ENCODE data around the gene DENND1A. TPM values are rescaled to one million over a fixed set of nuclear protein-coding genes. Genes with fewer than 3 reads are reported as not detected.
"Not testable (repeated sequence)": the region's sequence is repeated elsewhere in the genome, so short reads cannot be mapped to it uniquely, and the experiment has no call there.

The DENND1A gene
- total and polyA plus RNA-seq, 2 of the 13 experiments (the other 11 are each of a cell fraction or from before 2014, with no cell fraction given) = 14.8 to 30.1 TPM

DNA sequence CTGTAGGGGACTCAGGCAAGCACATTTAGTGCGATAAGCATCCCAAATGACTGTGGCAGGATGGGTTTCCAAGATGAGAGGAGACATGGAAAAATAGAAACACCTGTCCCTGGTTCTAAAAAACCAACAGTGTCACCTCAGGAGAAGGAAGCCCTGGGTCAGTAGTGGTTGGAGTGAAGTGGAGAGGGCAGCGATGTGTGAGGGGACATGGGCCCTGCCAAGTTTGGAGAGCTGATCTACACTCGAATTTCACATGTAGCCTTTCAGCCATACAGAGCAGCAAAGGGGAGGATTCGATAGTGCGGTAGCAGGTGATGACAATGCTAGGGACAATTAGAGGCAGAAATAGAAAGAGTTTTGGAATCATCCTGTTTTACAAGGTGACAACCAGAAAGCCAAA is 49.1 kb upstream of the DENND1A start:
- no TSS peak for BruUV-seq (replicated peaks)
- no peak for DNase-seq (ENCODE audit: low spot score)
- Histone ChIP-seq H3K27ac (ENCODE audit: extremely low read length, insufficient read depth, low read length) (no peak overlapping the region), H3K4me3 (replicated peaks in 1 of 3; ENCODE audit: insufficient read depth in 1 of 3, low read depth in 2 of 3, low read length in 3 of 3) (no peak overlapping the region), H3K4me1 (ENCODE audit: insufficient read depth, low read length) (no peaks in the 10 kb centered on the region), H3K27me3 (ENCODE audit: control insufficient read depth in 1 of 2, insufficient read depth in 2 of 2, low read length in 2 of 2) (peaks cover 8 to 55% of the 10 kb centered on the region in 2 experiments; a peak in 4 of 5 replicates), H3K4me2 (ENCODE audit: low read depth, low read length) (no peak overlapping the region), H2AFZ (ENCODE audit: low read length) (no peak overlapping the region), H3K9ac (ENCODE audit: insufficient read depth, low read depth, low read length) (no peak overlapping the region), H4K20me1 (ENCODE audit: insufficient read depth, low read length) (no peaks in the 10 kb centered on the region), H3K36me3 (replicated peaks in 1 of 2; ENCODE audit: control insufficient read depth in 1 of 2, insufficient read depth in 2 of 2, low read length in 2 of 2) (no peaks in the 10 kb centered on the region), H3K79me2 (ENCODE audit: insufficient read depth, low read length) (no peaks in the 10 kb centered on the region), H3K9me3 (ENCODE audit: low read length) (no peaks in the 10 kb centered on the region)
- ATAC-seq = no peak
- in situ Hi-C loops (cut with HindIII; ENCODE audit: extremely low pct_ligation_motif_present, low pct_unique_long_range_greater_than_20kb) = no loop called here
- TF ChIP-seq SNRNP70 (IDR thresholded peaks at IDR 0.05; ENCODE audit: low read depth, low read length) (no peak), IRF2 (CRISPR knock-in tag; IDR thresholded peaks at IDR 0.05) (no peak), MIXL1 (CRISPR knock-in tag; IDR thresholded peaks at IDR 0.05) (no peak)
- FAIRE-seq = no peak
- ChIA-PET CTCF (ENCODE audit: low intra/inter-chr PET ratio, low total read pairs) (no interaction called here), POLR2A (no interaction called here)
- whole genome bisulfite sequencing (ENCODE audit: low lambda C conversion rate) = 34% methylated on average over 5 of the region's 5 CpGs
- intact Hi-C loops (cut with micrococcal nuclease; ENCODE audit: unreplicated experiment) = no loop called here

- H3K4me1 ChIP-seq (ENCODE audit: insufficient read depth, low read length); H3K4me3 ChIP-seq (replicated peaks in 1 of 3; ENCODE audit: insufficient read depth in 1 of 3, low read depth in 2 of 3, low read length in 3 of 3); H3K79me2 ChIP-seq (ENCODE audit: insufficient read depth, low read length); H2AFZ ChIP-seq (ENCODE audit: low read length); H3K9me3 ChIP-seq (ENCODE audit: low read length); POLR2A ChIA-PET; intact Hi-C loops (cut with micrococcal nuclease; ENCODE audit: unreplicated experiment); H3K27ac ChIP-seq (ENCODE audit: extremely low read length, insufficient read depth, low read length); DNase-seq (ENCODE audit: low spot score); BruUV-seq (replicated peaks); FAIRE-seq; ATAC-seq; H4K20me1 ChIP-seq (ENCODE audit: insufficient read depth, low read length); CTCF ChIA-PET (ENCODE audit: low intra/inter-chr PET ratio, low total read pairs); H3K36me3 ChIP-seq (replicated peaks in 1 of 2; ENCODE audit: control insufficient read depth in 1 of 2, insufficient read depth in 2 of 2, low read length in 2 of 2); H3K9ac ChIP-seq (ENCODE audit: insufficient read depth, low read depth, low read length); H3K4me2 ChIP-seq (ENCODE audit: low read depth, low read length); in situ Hi-C loops (cut with HindIII; ENCODE audit: extremely low pct_ligation_motif_present, low pct_unique_long_range_greater_than_20kb): not testable (repeated sequence)
- 65% methylated on average over 4 of the region's 9 CpGs for WGBS (ENCODE audit: low lambda C conversion rate)
- H3K27me3 ChIP-seq (ENCODE audit: control insufficient read depth in 1 of 2, insufficient read depth in 2 of 2, low read length in 2 of 2) = peaks cover 2 to 32% of the 10 kb centered on the region in 2 experiments; a peak in 3 of 5 replicates
Measured at GRCh38 chr9:123976579-123976978, 46.7 kb upstream of the DENND1A start.

- ChIA-PET CTCF (ENCODE audit: low intra/inter-chr PET ratio, low total read pairs) (no interaction called here), POLR2A (no interaction called here)
- Histone ChIP-seq H3K27ac (ENCODE audit: extremely low read length, insufficient read depth, low read length) (no peak overlapping the region), H3K4me1 (ENCODE audit: insufficient read depth, low read length) (no peaks in the 10 kb centered on the region), H3K9ac (ENCODE audit: insufficient read depth, low read depth, low read length) (no peak overlapping the region), H4K20me1 (ENCODE audit: insufficient read depth, low read length) (no peaks in the 10 kb centered on the region), H3K4me2 (ENCODE audit: low read depth, low read length) (no peak overlapping the region), H2AFZ (ENCODE audit: low read length) (no peak overlapping the region), H3K4me3 (replicated peaks in 1 of 3; ENCODE audit: insufficient read depth in 1 of 3, low read depth in 2 of 3, low read length in 3 of 3) (no peak overlapping the region), H3K9me3 (ENCODE audit: low read length) (no peaks in the 10 kb centered on the region), H3K36me3 (replicated peaks in 1 of 2; ENCODE audit: control insufficient read depth in 1 of 2, insufficient read depth in 2 of 2, low read length in 2 of 2) (no peaks in the 10 kb centered on the region), H3K79me2 (ENCODE audit: insufficient read depth, low read length) (no peaks in the 10 kb centered on the region), H3K27me3 (ENCODE audit: control insufficient read depth in 1 of 2, insufficient read depth in 2 of 2, low read length in 2 of 2) (peaks cover 2 to 34% of the 10 kb centered on the region in 2 experiments; a peak in 3 of 5 replicates)
- 32% methylated on average over 2 of the region's 3 CpGs for whole genome bisulfite sequencing (ENCODE audit: low lambda C conversion rate)
- BruUV-seq (replicated peaks) = no TSS peak
- intact Hi-C loops (cut with micrococcal nuclease; ENCODE audit: unreplicated experiment) (no loop called here), in situ Hi-C loops (cut with HindIII; ENCODE audit: extremely low pct_ligation_motif_present, low pct_unique_long_range_greater_than_20kb) (no loop called here)
- DNase-seq (ENCODE audit: low spot score) (no peak), ATAC-seq (no peak), FAIRE-seq (no peak)
- no peak for TF ChIP-seq HOXA9 (CRISPR knock-in tag; IDR thresholded peaks at IDR 0.05; ENCODE audit: borderline replicate concordance)
- TF ChIP-seq FIP1L1 (IDR thresholded peaks at IDR 0.05; ENCODE audit: borderline replicate concordance, insufficient read depth, low read depth, low read length) = no peak
- TF ChIP-seq CEBPG (CRISPR knock-in tag; IDR thresholded peaks at IDR 0.05) = no peak
- TF ChIP-seq ZHX1 (CRISPR knock-in tag; IDR thresholded peaks at IDR 0.05; ENCODE audit: low read depth) = no peak
- TF ChIP-seq KLF16 (CRISPR knock-in tag; IDR thresholded peaks at IDR 0.05) = no peak
- TF ChIP-seq, protein P1, sequence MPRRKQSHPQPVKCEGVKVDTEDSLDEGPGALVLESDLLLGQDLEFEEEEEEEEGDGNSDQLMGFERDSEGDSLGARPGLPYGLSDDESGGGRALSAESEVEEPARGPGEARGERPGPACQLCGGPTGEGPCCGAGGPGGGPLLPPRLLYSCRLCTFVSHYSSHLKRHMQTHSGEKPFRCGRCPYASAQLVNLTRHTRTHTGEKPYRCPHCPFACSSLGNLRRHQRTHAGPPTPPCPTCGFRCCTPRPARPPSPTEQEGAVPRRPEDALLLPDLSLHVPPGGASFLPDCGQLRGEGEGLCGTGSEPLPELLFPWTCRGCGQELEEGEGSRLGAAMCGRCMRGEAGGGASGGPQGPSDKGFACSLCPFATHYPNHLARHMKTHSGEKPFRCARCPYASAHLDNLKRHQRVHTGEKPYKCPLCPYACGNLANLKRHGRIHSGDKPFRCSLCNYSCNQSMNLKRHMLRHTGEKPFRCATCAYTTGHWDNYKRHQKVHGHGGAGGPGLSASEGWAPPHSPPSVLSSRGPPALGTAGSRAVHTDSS (CRISPR knock-in tag; conservative IDR thresholded peaks at IDR 0.05) = no peak
Measured at GRCh38 chr9:123975871-123976270, 45.9 kb upstream of the DENND1A start.
